Neural cell (in vitro differentiated cells): ENCODE measurements around the gene MOB3B. TPM values are rescaled to one million over a fixed set of nuclear protein-coding genes. Genes with fewer than 3 reads are reported as not detected.
A peak's percentile ranks its signal among the peaks of the same experiment; 100 is the strongest.

Experiments
- H2AFZ ChIP-seq: fragments of 200-600, 300-800 bp; sonication (generic), shearing (Covaris generic); 2 replicates; pipeline ENCODE4 v1.6.0; 2014; ENCODE audit warnings: low read depth, mild to moderate bottlenecking, antibody characterized with exemption, low read length, moderate library complexity
- H3F3A ChIP-seq: fragments of 200-600 bp; shearing (Covaris generic); 2 replicates; pipeline ENCODE4 v1.6.1; 2016; ENCODE audit warnings: mild to moderate bottlenecking, moderate library complexity, mixed read lengths, antibody characterized with exemption, low read length; ENCODE audit not compliant: insufficient read depth, poor library complexity, severe bottlenecking
- H3K27ac ChIP-seq: fragments of 200-600, 300-800 bp; sonication (generic), shearing (Covaris generic); 2 replicates; pipeline ENCODE4 v1.5.1; 2014; ENCODE audit warnings: mild to moderate bottlenecking, low read length, moderate library complexity
- H3K27me3 ChIP-seq: fragments of 300-800, 200-600 bp; sonication (generic), shearing (Covaris generic); 2 replicates; pipeline ENCODE4 v1.6.0; 2014; ENCODE audit warnings: mild to moderate bottlenecking, low read depth, low read length, moderate library complexity; ENCODE audit not compliant: insufficient read depth
- H3K36me3 ChIP-seq: fragments of 300-800, 200-600 bp; sonication (generic), shearing (Covaris generic); 2 replicates; pipeline ENCODE4 v1.5.1; 2014; ENCODE audit warnings: mild to moderate bottlenecking, antibody characterized with exemption, low read length, moderate library complexity; ENCODE audit not compliant: insufficient read depth
- H3K4me2 ChIP-seq: fragments of 300-800, 200-600 bp; sonication (generic), shearing (Covaris generic); 2 replicates; pipeline ENCODE4 v1.6.0; 2014; ENCODE audit warnings: mild to moderate bottlenecking, low read length
- H3K4me3 ChIP-seq: fragments of 300-800, 200-600 bp; sonication (generic), shearing (Covaris generic); 2 replicates; pipeline ENCODE4 v1.5.1; 2014; ENCODE audit warnings: mild to moderate bottlenecking, low read length, moderate library complexity
- H3K79me2 ChIP-seq: fragments of 200-600 bp; shearing (Covaris generic); replicated peaks from 2 replicates; pipeline ENCODE4 v1.6.0; 2014; ENCODE audit warnings: mild to moderate bottlenecking, low read length, moderate library complexity; ENCODE audit not compliant: insufficient read depth
- H3K9ac ChIP-seq: fragments of 300-800, 200-600 bp; sonication (generic), shearing (Covaris generic); 2 replicates; pipeline ENCODE4 v1.6.1; 2016; ENCODE audit warnings: mild to moderate bottlenecking, low read length, mixed read lengths
- H3K9me2 ChIP-seq: fragments of 200-600 bp; shearing (Covaris generic); 2 replicates; pipeline ENCODE4 v1.6.1; 2016; ENCODE audit warnings: mild to moderate bottlenecking, low read length, mixed read lengths; ENCODE audit not compliant: insufficient read depth
- H3K9me3 ChIP-seq: fragments of 200-600, 300-800 bp; sonication (generic), shearing (Covaris generic); 2 replicates; pipeline ENCODE4 v1.6.1; 2016; ENCODE audit warnings: mild to moderate bottlenecking, mixed run types, low read length, moderate library complexity, mixed read lengths
- H4K20me1 ChIP-seq: fragments of 200-600 bp; shearing (Covaris generic); 2 replicates; pipeline ENCODE4 v1.6.1; 2016; ENCODE audit warnings: mild to moderate bottlenecking, mixed run types; ENCODE audit not compliant: insufficient read depth
- EP300 ChIP-seq: fragments of 450-650 bp; conservative IDR thresholded peaks from 2 replicates; pipeline ENCODE4 v1.6.1; 2014; ENCODE audit warnings: antibody characterized with exemption, mild to moderate bottlenecking, moderate library complexity; ENCODE audit not compliant: poor library complexity, severe bottlenecking
- EZH2 ChIP-seq: fragments of 200-600, 300-800 bp; shearing (Covaris generic), sonication (generic); IDR thresholded peaks from 2 replicates; pipeline ENCODE4 v1.6.1; 2014; ENCODE audit warnings: antibody characterized with exemption, low read length, borderline replicate concordance, mild to moderate bottlenecking; ENCODE audit not compliant: insufficient read depth, poor library complexity, severe bottlenecking
- MXI1 ChIP-seq: fragments of 450-650 bp; conservative IDR thresholded peaks from 2 replicates; pipeline ENCODE4 v1.6.1; 2014; ENCODE audit warnings: antibody characterized with exemption, mild to moderate bottlenecking; ENCODE audit not compliant: poor library complexity, severe bottlenecking
- POLR2AphosphoS5 ChIP-seq: IDR thresholded peaks from 2 replicates; pipeline ENCODE4 v1.6.1; 2012
- RAD21 ChIP-seq: fragments of 450-650 bp; conservative IDR thresholded peaks from 2 replicates; pipeline ENCODE4 v1.6.1; 2014; ENCODE audit warnings: antibody characterized with exemption, mild to moderate bottlenecking, moderate library complexity
- SMC3 ChIP-seq: fragments of 450-650 bp; conservative IDR thresholded peaks from 2 replicates; pipeline ENCODE4 v1.6.1; 2014; ENCODE audit warnings: antibody characterized with exemption, mild to moderate bottlenecking, moderate library complexity; ENCODE audit not compliant: poor library complexity
- TAF1 ChIP-seq: IDR thresholded peaks from 2 replicates; pipeline ENCODE4 v1.6.1; 2012; ENCODE audit warnings: low read depth
- polyA plus RNA-seq: library from polyadenylated mRNA; depleted of rRNA; stranded (reverse); fragments of >200 nt; gene quantifications from 2 replicates; pipeline ENCODE4 v1.2.3, GENCODE V29; 2014
- TF ChIP-seq, protein P1 (sequence below): IDR thresholded peaks from 2 replicates; pipeline ENCODE4 v1.6.1; 2012; ENCODE audit warnings: borderline replicate concordance
- TF ChIP-seq, protein P2 (sequence below): fragments of 450-650 bp; IDR thresholded peaks from 2 replicates; pipeline ENCODE4 v1.5.1; 2014; ENCODE audit warnings: antibody characterized with exemption, mild to moderate bottlenecking, moderate library complexity; ENCODE audit not compliant: poor library complexity, severe bottlenecking

The MOB3B gene
- polyA plus RNA-seq, 1 donor from 2014 or later, result 1.8 TPM

DNA sequence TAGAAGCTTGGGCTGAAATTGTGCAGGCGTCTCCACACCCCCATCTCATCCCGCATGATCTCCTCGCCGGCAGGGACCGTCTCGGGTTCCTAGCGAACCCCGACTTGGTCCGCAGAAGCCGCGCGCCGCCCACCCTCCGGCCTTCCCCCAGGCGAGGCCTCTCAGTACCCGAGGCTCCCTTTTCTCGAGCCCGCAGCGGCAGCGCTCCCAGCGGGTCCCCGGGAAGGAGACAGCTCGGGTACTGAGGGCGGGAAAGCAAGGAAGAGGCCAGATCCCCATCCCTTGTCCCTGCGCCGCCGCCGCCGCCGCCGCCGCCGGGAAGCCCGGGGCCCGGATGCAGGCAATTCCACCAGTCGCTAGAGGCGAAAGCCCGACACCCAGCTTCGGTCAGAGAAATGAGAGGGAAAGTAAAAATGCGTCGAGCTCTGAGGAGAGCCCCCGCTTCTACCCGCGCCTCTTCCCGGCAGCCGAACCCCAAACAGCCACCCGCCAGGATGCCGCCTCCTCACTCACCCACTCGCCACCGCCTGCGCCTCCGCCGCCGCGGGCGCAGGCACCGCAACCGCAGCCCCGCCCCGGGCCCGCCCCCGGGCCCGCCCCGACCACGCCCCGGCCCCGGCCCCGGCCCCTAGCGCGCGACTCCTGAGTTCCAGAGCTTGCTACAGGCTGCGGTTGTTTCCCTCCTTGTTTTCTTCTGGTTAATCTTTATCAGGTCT, 43.5 kb upstream of the MOB3B start, which contains the start of gene C9orf72:
C9orf72 (minus strand) TSS at position 564 of the 716 bp plus-strand sequence. CDS start 6,361 bp downstream, outside the sequence.
- Histone ChIP-seq H3K36me3 (no peaks in the 10 kb centered on the region), H3K4me2 (peak within 1 kb of the TSS; percentile 94), H3K27ac (peak within 1 kb of the TSS; percentile 94), H4K20me1 (no peaks in the 10 kb centered on the region), H3K4me3 (peak within 1 kb of the TSS; percentile 89), H3K79me2 (peaks cover 29% of the 10 kb centered on the region), H3K9ac (peak within 1 kb of the TSS; percentile 96), H3K9me3 (no peaks in the 10 kb centered on the region), H3F3A (peaks cover 18% of the 10 kb centered on the region), H3K9me2 (no peaks in the 10 kb centered on the region), H2AFZ (peak within 1 kb of the TSS; percentile 84), H3K27me3 (no peaks in the 10 kb centered on the region)
- TF ChIP-seq, protein P1, sequence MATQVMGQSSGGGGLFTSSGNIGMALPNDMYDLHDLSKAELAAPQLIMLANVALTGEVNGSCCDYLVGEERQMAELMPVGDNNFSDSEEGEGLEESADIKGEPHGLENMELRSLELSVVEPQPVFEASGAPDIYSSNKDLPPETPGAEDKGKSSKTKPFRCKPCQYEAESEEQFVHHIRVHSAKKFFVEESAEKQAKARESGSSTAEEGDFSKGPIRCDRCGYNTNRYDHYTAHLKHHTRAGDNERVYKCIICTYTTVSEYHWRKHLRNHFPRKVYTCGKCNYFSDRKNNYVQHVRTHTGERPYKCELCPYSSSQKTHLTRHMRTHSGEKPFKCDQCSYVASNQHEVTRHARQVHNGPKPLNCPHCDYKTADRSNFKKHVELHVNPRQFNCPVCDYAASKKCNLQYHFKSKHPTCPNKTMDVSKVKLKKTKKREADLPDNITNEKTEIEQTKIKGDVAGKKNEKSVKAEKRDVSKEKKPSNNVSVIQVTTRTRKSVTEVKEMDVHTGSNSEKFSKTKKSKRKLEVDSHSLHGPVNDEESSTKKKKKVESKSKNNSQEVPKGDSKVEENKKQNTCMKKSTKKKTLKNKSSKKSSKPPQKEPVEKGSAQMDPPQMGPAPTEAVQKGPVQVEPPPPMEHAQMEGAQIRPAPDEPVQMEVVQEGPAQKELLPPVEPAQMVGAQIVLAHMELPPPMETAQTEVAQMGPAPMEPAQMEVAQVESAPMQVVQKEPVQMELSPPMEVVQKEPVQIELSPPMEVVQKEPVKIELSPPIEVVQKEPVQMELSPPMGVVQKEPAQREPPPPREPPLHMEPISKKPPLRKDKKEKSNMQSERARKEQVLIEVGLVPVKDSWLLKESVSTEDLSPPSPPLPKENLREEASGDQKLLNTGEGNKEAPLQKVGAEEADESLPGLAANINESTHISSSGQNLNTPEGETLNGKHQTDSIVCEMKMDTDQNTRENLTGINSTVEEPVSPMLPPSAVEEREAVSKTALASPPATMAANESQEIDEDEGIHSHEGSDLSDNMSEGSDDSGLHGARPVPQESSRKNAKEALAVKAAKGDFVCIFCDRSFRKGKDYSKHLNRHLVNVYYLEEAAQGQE, result peak; percentile 84
- TF ChIP-seq MXI1, result peak; percentile 10
- TF ChIP-seq SMC3, result peak; percentile 38
- TF ChIP-seq POLR2AphosphoS5, result peak; percentile 87
- TF ChIP-seq EZH2, result no peak
- TF ChIP-seq, protein P2, sequence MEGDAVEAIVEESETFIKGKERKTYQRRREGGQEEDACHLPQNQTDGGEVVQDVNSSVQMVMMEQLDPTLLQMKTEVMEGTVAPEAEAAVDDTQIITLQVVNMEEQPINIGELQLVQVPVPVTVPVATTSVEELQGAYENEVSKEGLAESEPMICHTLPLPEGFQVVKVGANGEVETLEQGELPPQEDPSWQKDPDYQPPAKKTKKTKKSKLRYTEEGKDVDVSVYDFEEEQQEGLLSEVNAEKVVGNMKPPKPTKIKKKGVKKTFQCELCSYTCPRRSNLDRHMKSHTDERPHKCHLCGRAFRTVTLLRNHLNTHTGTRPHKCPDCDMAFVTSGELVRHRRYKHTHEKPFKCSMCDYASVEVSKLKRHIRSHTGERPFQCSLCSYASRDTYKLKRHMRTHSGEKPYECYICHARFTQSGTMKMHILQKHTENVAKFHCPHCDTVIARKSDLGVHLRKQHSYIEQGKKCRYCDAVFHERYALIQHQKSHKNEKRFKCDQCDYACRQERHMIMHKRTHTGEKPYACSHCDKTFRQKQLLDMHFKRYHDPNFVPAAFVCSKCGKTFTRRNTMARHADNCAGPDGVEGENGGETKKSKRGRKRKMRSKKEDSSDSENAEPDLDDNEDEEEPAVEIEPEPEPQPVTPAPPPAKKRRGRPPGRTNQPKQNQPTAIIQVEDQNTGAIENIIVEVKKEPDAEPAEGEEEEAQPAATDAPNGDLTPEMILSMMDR, result peak; percentile 46
- TF ChIP-seq EP300, result no peak
- TF ChIP-seq TAF1, result peak; percentile 60
- peak; percentile 43 for TF ChIP-seq RAD21

DNA sequence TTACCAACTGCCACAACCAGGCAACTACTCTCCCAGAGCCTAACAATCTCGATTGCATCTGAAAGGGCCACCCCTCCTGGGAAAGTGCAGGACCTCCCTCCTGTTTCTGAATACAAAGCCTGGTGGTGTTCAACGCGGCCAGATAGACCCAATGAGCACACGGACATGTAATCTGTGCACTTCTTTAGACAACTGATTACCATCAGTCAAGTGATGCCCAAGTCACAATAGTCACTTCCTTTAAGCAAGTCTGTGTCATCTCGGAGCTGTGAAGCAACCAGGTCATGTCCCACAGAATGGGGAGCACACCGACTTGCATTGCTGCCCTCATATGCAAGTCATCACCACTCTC, 42.9 kb upstream of the MOB3B start:
- Histone ChIP-seq H3K36me3 (no peaks in the 10 kb centered on the region), H3K9me2 (no peaks in the 10 kb centered on the region), H3K9me3 (no peaks in the 10 kb centered on the region), H4K20me1 (no peaks in the 10 kb centered on the region), H3F3A (peaks cover 18% of the 10 kb centered on the region), H2AFZ (peak overlapping the region; percentile 84), H3K4me3 (peak overlapping the region; percentile 89), H3K9ac (peak overlapping the region; percentile 96), H3K27ac (peak overlapping the region; percentile 94), H3K79me2 (peaks cover 34% of the 10 kb centered on the region), H3K4me2 (peak overlapping the region; percentile 94), H3K27me3 (no peaks in the 10 kb centered on the region)
- TF ChIP-seq EZH2, result no peak
- peak; percentile 36 for TF ChIP-seq MXI1
- peak; percentile 58 for TF ChIP-seq POLR2AphosphoS5
